NCI-H345 (cell line): ENCODE data around the gene MYO1A.
"Not testable (repeated sequence)": the region's sequence is repeated elsewhere in the genome, so short reads cannot be mapped to it uniquely, and the experiment has no call there.

Source experiments
- DNase-seq: peaks from one replicate; lab custom pipeline; 2025; lab: John Stamatoyannopoulos, UW

Gene MYO1A

GRCh38 chr12:56993346-56993745 lies 56.6 kb downstream of the MYO1A start:
- no peak for DNase-seq

GRCh38 chr12:56991319-56992246 lies 58.3 kb downstream of the MYO1A start:
- no peak for DNase-seq

GRCh38 chr12:56990648-56991318 lies 59.1 kb downstream of the MYO1A start:
- DNase-seq, result no peak

- DNase-seq, result no peak
Observed at GRCh38 chr12:56989861-56990610, 59.9 kb downstream of the MYO1A start.

GRCh38 chr12:56988207-56988739 lies 61.7 kb downstream of the MYO1A start:
- no peak for DNase-seq

GRCh38 chr12:56987551-56988053 lies 62.3 kb downstream of the MYO1A start:
- peak; percentile 73 for DNase-seq

- DNase-seq, result no peak
Observed at GRCh38 chr12:56987011-56987410, 62.9 kb downstream of the MYO1A start.

- DNase-seq, result peak; percentile 9
Observed at GRCh38 chr12:56985714-56986113, 64.2 kb downstream of the MYO1A start.

- no peak for DNase-seq
Observed at GRCh38 chr12:56983386-56983785, 66.5 kb downstream of the MYO1A start.

GRCh38 chr12:56982578-56983236 lies 67.2 kb downstream of the MYO1A start:
- DNase-seq, result not testable (repeated sequence)

GRCh38 chr12:56980941-56981530 lies 68.9 kb downstream of the MYO1A start:
- no peak for DNase-seq

- no peak for DNase-seq
Observed at GRCh38 chr12:56980268-56980667, 69.7 kb downstream of the MYO1A start.

- no peak for DNase-seq
Observed at GRCh38 chr12:56979628-56980027, 70.3 kb downstream of the MYO1A start.
